Measurements from ENCODE around the gene STK35.

STK35 gene

DNA sequence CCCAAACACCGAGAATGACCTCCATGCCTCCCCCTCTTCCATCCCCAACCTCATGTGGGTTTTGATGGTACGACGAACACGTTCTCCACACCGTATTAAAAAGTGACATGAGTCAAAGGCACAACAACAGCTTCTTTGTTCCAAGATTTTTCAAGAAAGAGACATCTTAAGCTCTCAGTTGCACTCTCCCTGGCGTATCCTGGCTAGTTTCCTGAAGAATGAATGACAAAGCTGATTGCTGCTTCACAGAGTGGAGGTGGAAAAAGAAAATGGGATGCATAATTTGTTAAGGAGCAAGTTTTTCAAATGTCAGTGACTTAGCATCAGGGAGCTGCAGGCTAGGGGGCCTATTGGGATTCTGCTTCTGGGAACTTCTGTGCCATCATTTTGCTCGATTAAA lies 95.5 kb downstream of the STK35 start:
- peaks cover 5% of the 10 kb centered on the region for H3K27me3 ChIP-seq (ENCODE audit: insufficient read depth, poor library complexity, severe bottlenecking)
- H3K27ac ChIP-seq (replicated peaks) = no peak overlapping the region
- DNase-seq (ENCODE audit: low read depth in 1 of 2, low spot score in 1 of 2) = no peak
- no peak overlapping the region for H3K4me3 ChIP-seq (replicated peaks; ENCODE audit: insufficient read depth, low read length)
- TF ChIP-seq GABPA (IDR thresholded peaks at IDR 0.05; ENCODE audit: low read depth) = no peak
- no peak for TF ChIP-seq SPI1 (IDR thresholded peaks at IDR 0.05; ENCODE audit: borderline replicate concordance, low read depth)
- TF ChIP-seq POLR2AphosphoS5 (IDR thresholded peaks at IDR 0.05; ENCODE audit: low read depth) = no peak
- TF ChIP-seq, protein P1, sequence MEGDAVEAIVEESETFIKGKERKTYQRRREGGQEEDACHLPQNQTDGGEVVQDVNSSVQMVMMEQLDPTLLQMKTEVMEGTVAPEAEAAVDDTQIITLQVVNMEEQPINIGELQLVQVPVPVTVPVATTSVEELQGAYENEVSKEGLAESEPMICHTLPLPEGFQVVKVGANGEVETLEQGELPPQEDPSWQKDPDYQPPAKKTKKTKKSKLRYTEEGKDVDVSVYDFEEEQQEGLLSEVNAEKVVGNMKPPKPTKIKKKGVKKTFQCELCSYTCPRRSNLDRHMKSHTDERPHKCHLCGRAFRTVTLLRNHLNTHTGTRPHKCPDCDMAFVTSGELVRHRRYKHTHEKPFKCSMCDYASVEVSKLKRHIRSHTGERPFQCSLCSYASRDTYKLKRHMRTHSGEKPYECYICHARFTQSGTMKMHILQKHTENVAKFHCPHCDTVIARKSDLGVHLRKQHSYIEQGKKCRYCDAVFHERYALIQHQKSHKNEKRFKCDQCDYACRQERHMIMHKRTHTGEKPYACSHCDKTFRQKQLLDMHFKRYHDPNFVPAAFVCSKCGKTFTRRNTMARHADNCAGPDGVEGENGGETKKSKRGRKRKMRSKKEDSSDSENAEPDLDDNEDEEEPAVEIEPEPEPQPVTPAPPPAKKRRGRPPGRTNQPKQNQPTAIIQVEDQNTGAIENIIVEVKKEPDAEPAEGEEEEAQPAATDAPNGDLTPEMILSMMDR (IDR thresholded peaks at IDR 0.05; ENCODE audit: insufficient read depth, low read length) = no peak
- TF ChIP-seq, protein P2, sequence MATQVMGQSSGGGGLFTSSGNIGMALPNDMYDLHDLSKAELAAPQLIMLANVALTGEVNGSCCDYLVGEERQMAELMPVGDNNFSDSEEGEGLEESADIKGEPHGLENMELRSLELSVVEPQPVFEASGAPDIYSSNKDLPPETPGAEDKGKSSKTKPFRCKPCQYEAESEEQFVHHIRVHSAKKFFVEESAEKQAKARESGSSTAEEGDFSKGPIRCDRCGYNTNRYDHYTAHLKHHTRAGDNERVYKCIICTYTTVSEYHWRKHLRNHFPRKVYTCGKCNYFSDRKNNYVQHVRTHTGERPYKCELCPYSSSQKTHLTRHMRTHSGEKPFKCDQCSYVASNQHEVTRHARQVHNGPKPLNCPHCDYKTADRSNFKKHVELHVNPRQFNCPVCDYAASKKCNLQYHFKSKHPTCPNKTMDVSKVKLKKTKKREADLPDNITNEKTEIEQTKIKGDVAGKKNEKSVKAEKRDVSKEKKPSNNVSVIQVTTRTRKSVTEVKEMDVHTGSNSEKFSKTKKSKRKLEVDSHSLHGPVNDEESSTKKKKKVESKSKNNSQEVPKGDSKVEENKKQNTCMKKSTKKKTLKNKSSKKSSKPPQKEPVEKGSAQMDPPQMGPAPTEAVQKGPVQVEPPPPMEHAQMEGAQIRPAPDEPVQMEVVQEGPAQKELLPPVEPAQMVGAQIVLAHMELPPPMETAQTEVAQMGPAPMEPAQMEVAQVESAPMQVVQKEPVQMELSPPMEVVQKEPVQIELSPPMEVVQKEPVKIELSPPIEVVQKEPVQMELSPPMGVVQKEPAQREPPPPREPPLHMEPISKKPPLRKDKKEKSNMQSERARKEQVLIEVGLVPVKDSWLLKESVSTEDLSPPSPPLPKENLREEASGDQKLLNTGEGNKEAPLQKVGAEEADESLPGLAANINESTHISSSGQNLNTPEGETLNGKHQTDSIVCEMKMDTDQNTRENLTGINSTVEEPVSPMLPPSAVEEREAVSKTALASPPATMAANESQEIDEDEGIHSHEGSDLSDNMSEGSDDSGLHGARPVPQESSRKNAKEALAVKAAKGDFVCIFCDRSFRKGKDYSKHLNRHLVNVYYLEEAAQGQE (IDR thresholded peaks at IDR 0.05; ENCODE audit: insufficient replicate concordance, low read depth) = no peak

All from HL-60 (cell line).